ENCODE data around the gene BRD2.
"Not testable (repeated sequence)": the region's sequence is repeated elsewhere in the genome, so short reads cannot be mapped to it uniquely, and the experiment has no call there.

The BRD2 gene

GRCh38 chr6:32968093-32968866 is at the start of gene BRD2:
Gene BRD2, plus strand, starts transcription at chr6:32968594. Its CDS starts 4,305 bp downstream, at chr6:32972899.
- peak; percentile 94 for DNase-seq (ENCODE audit: low read depth)

- no peak for DNase-seq (ENCODE audit: low read depth)
Observed at GRCh38 chr6:32920715-32921114, 47.7 kb upstream of the BRD2 start.

- no peak for DNase-seq (ENCODE audit: low read depth)
Observed at GRCh38 chr6:32922083-32922482, 46.3 kb upstream of the BRD2 start.

GRCh38 chr6:32931211-32931610 is 37.2 kb upstream of the BRD2 start:
- no peak for DNase-seq (ENCODE audit: low read depth)

GRCh38 chr6:32932132-32932868 is 36.1 kb upstream of the BRD2 start:
- DNase-seq (ENCODE audit: low read depth) = peak; percentile 40

GRCh38 chr6:32933661-32934085 is 34.7 kb upstream of the BRD2 start:
- DNase-seq (ENCODE audit: low read depth) = peak; percentile 46

- DNase-seq (ENCODE audit: low read depth) = no peak
Observed at GRCh38 chr6:32935551-32936238, 32.7 kb upstream of the BRD2 start.

- DNase-seq (ENCODE audit: low read depth) = no peak
Observed at GRCh38 chr6:32936239-32937152, 31.9 kb upstream of the BRD2 start.

GRCh38 chr6:32937230-32937633 is 31.2 kb upstream of the BRD2 start:
- DNase-seq (ENCODE audit: low read depth) = no peak

GRCh38 chr6:32938494-32938893 is 29.9 kb upstream of the BRD2 start:
- no peak for DNase-seq (ENCODE audit: low read depth)

- DNase-seq (ENCODE audit: low read depth) = peak; percentile 40
Observed at GRCh38 chr6:32940656-32941213, 27.7 kb upstream of the BRD2 start, which contains the start of gene HLA-DMB. Gene HLA-DMB, minus strand, starts transcription at chr6:32941028. Its CDS starts 221 bp downstream, at chr6:32940807.

GRCh38 chr6:32941214-32941768 is 27.1 kb upstream of the BRD2 start:
- no peak for DNase-seq (ENCODE audit: low read depth)

- DNase-seq (ENCODE audit: low read depth) = not testable (repeated sequence)
Observed at GRCh38 chr6:32942555-32943123, 25.8 kb upstream of the BRD2 start.

- no peak for DNase-seq (ENCODE audit: low read depth)
Observed at GRCh38 chr6:32943864-32944649, 24.3 kb upstream of the BRD2 start.

- no peak for DNase-seq (ENCODE audit: low read depth)
Observed at GRCh38 chr6:32945108-32945760, 23.2 kb upstream of the BRD2 start.

- no peak for DNase-seq (ENCODE audit: low read depth)
Observed at GRCh38 chr6:32945953-32946352, 22.4 kb upstream of the BRD2 start.

- DNase-seq (ENCODE audit: low read depth) = no peak
Observed at GRCh38 chr6:32946893-32947292, 21.5 kb upstream of the BRD2 start.

GRCh38 chr6:32947552-32948465 is 20.6 kb upstream of the BRD2 start:
- no peak for DNase-seq (ENCODE audit: low read depth)

Data from GM04504 (cell line).